ENCODE results near the gene STARD13.
"Not testable (repeated sequence)": the region's sequence is repeated elsewhere in the genome, so short reads cannot be mapped to it uniquely, and the experiment has no call there.

The STARD13 gene

GRCh38 chr13:33172911-33173310, 112.6 kb downstream of the STARD13 start:
- DNase-seq: no peak

GRCh38 chr13:33172400-33172799, 113.2 kb downstream of the STARD13 start:
- no peak for DNase-seq

- no peak for DNase-seq
Measured at GRCh38 chr13:33169273-33169980, 116.1 kb downstream of the STARD13 start.

GRCh38 chr13:33168321-33168960, 117.1 kb downstream of the STARD13 start:
- DNase-seq: no peak

GRCh38 chr13:33167491-33167890, 118.1 kb downstream of the STARD13 start:
- no peak for DNase-seq

- no peak for DNase-seq
Measured at GRCh38 chr13:33165787-33166186, 119.8 kb downstream of the STARD13 start.

GRCh38 chr13:33164331-33164730, 121.2 kb downstream of the STARD13 start:
- no peak for DNase-seq

GRCh38 chr13:33162725-33163124, 122.8 kb downstream of the STARD13 start:
- not testable (repeated sequence) for DNase-seq

GRCh38 chr13:33158816-33159215, 126.7 kb downstream of the STARD13 start:
- DNase-seq: no peak

- DNase-seq: no peak
Measured at GRCh38 chr13:33158271-33158670, 127.3 kb downstream of the STARD13 start.

- no peak for DNase-seq
Measured at GRCh38 chr13:33154911-33155310, 130.6 kb downstream of the STARD13 start.

GRCh38 chr13:33153421-33154404, 131.8 kb downstream of the STARD13 start:
- DNase-seq: no peak

- DNase-seq: no peak
Measured at GRCh38 chr13:33152389-33152788, 133.2 kb downstream of the STARD13 start.

GRCh38 chr13:33150662-33151061, 134.9 kb downstream of the STARD13 start:
- no peak for DNase-seq

GRCh38 chr13:33150126-33150525, 135.4 kb downstream of the STARD13 start:
- no peak for DNase-seq

GRCh38 chr13:33147832-33148231, 137.7 kb downstream of the STARD13 start:
- DNase-seq: no peak

GRCh38 chr13:33146843-33147611, 138.5 kb downstream of the STARD13 start:
- DNase-seq: no peak

- no peak for DNase-seq
Measured at GRCh38 chr13:33145667-33146066, 139.9 kb downstream of the STARD13 start.

- no peak for DNase-seq
Measured at GRCh38 chr13:33144358-33144784, 141.2 kb downstream of the STARD13 start.

GRCh38 chr13:33139780-33140535, 145.6 kb downstream of the STARD13 start:
- DNase-seq: no peak

- no peak for DNase-seq
Measured at GRCh38 chr13:33139184-33139583, 146.4 kb downstream of the STARD13 start.

GRCh38 chr13:33138441-33138840, 147.1 kb downstream of the STARD13 start:
- DNase-seq: no peak
